Smooth muscle cell (in vitro differentiated cells): ENCODE data around the gene ERBIN. TPM values are rescaled to one million over a fixed set of nuclear protein-coding genes. Genes with fewer than 3 reads are reported as not detected.

Experiments used
- DNase-seq: peaks from one replicate; lab custom pipeline; 2025; ENCODE audit not compliant: unreplicated experiment; lab: John Stamatoyannopoulos, UW
- H2AFZ ChIP-seq: fragments of 200-600 bp; sonication (generic); 2 replicates; pipeline ENCODE4 v1.6.0; 2016; ENCODE audit warnings: antibody characterized with exemption, low read depth, mild to moderate bottlenecking
- H3F3A ChIP-seq: fragments of 200-600 bp; sonication (generic); 2 replicates; pipeline ENCODE4 v1.6.0; 2017; ENCODE audit warnings: antibody characterized with exemption, low read depth
- H3K27ac ChIP-seq: fragments of 200-600 bp; sonication (generic); 2 replicates; pipeline ENCODE4 v1.5.1; 2016; ENCODE audit warnings: low read depth, mild to moderate bottlenecking
- H3K27me3 ChIP-seq: fragments of 200-600 bp; sonication (generic); 2 replicates; pipeline ENCODE4 v1.6.1; 2016; ENCODE audit warnings: low read depth, mild to moderate bottlenecking
- H3K36me3 ChIP-seq: fragments of 200-600 bp; sonication (generic); 2 replicates; pipeline ENCODE4 v1.5.1; 2016; ENCODE audit warnings: low read depth
- H3K4me1 ChIP-seq: fragments of 200-600 bp; sonication (generic); 2 replicates; pipeline ENCODE4 v1.5.1; 2016; ENCODE audit warnings: low read depth
- H3K4me2 ChIP-seq: fragments of 200-600 bp; sonication (generic); 2 replicates; pipeline ENCODE4 v1.6.0; 2016; ENCODE audit warnings: mild to moderate bottlenecking
- H3K4me3 ChIP-seq: fragments of 200-600 bp; sonication (generic); 2 replicates; pipeline ENCODE4 v1.5.1; 2016; ENCODE audit warnings: mild to moderate bottlenecking
- H3K79me2 ChIP-seq: fragments of 200-600 bp; sonication (generic); 2 replicates; pipeline ENCODE4 v1.6.0; 2016; ENCODE audit warnings: low read depth, mild to moderate bottlenecking
- H3K9ac ChIP-seq: fragments of 200-600 bp; sonication (generic); 2 replicates; pipeline ENCODE4 v1.6.0; 2016; ENCODE audit warnings: low read depth
- H3K9me3 ChIP-seq: fragments of 200-600 bp; sonication (generic); replicated peaks from 2 replicates; pipeline ENCODE4 v1.5.1; 2016; ENCODE audit warnings: low read depth
- H4K20me1 ChIP-seq: fragments of 200-600 bp; sonication (generic); 2 replicates; pipeline ENCODE4 v1.6.0; 2016; ENCODE audit warnings: low read depth
- CTCF ChIP-seq: fragments of 200-600 bp; sonication (generic); IDR thresholded peaks from 2 replicates; pipeline ENCODE4 v1.5.1; 2017; ENCODE audit warnings: borderline replicate concordance, mild to moderate bottlenecking, antibody characterized with exemption; ENCODE audit not compliant: insufficient read depth, poor library complexity, severe bottlenecking
- WGBS: methylation state at CpG from one replicate; pipeline ENCODE4 v1.1.7; 2016; ENCODE audit warnings: low lambda C conversion rate; 5-methylcytosine and 5-hydroxymethylcytosine counted together
- polyA plus RNA-seq: library from polyadenylated mRNA; unstranded; fragments of >200 nt; fragmentation: Nextera tagmentation; extraction: Ambion mirVana; gene quantifications from 2 replicates; pipeline ENCODE4 v1.2.1, GENCODE V29; 2016
- total RNA-seq: library from RNA; depleted of rRNA; stranded (reverse); fragments of >200 nt; gene quantifications from 2 replicates; pipeline ENCODE4 v1.2.3, GENCODE V29; 2014

The ERBIN gene
- total and polyA plus RNA-seq, 2 experiments from 2014 or later, result 16.8 to 75.8 TPM

DNA sequence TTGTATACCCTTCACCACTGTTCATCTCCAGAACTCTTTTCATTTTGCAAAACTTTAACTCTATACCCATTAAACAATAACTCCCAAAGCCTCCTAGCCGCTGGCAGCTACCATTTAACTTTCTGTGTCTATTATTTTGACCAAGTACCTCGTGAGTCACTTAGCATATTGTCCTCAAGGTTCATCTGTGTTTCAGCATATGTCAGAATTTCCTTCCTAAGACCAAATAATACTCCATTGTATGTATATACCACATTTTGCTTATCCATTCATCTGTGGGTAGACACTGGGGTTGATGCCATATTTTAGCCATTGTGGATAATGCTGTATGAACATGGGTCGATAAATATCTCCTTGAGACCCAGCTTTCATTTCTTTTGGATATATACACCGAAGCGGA, 17.4 kb downstream of the ERBIN start:
- Histone ChIP-seq H2AFZ (no peak overlapping the region), H3K79me2 (peaks cover 89% of the 10 kb centered on the region), H3F3A (no peaks in the 10 kb centered on the region), H3K36me3 (no peaks in the 10 kb centered on the region), H3K9me3 (no peaks in the 10 kb centered on the region), H3K4me3 (no peak overlapping the region), H3K4me2 (no peak overlapping the region), H3K9ac (no peak overlapping the region), H3K27ac (no peak overlapping the region), H4K20me1 (peaks cover 83% of the 10 kb centered on the region), H3K4me1 (no peaks in the 10 kb centered on the region), H3K27me3 (no peaks in the 10 kb centered on the region)
- WGBS, result 95% methylated on average over 5 of the region's 5 CpGs
- TF ChIP-seq CTCF, result no peak
- DNase-seq, result no peak

GRCh38 chr5:65946198-65946745, 19.9 kb downstream of the ERBIN start:
- H3K4me2 ChIP-seq, result no peak overlapping the region
- H3K4me3 ChIP-seq, result no peak overlapping the region
- H3K4me1 ChIP-seq, result no peaks in the 10 kb centered on the region
- peaks cover 100% of the 10 kb centered on the region for H4K20me1 ChIP-seq
- H3K9ac ChIP-seq, result no peak overlapping the region
- DNase-seq, result no peak
- H3K9me3 ChIP-seq, result no peaks in the 10 kb centered on the region
- no peaks in the 10 kb centered on the region for H3K36me3 ChIP-seq
- H2AFZ ChIP-seq, result no peak overlapping the region
- no peaks in the 10 kb centered on the region for H3K27me3 ChIP-seq
- peaks cover 100% of the 10 kb centered on the region for H3K79me2 ChIP-seq
- TF ChIP-seq CTCF, result no peak
- H3K27ac ChIP-seq, result no peak overlapping the region
- 94% methylated on average over 2 of the region's 2 CpGs for WGBS
- no peaks in the 10 kb centered on the region for H3F3A ChIP-seq

GRCh38 chr5:65948115-65948747, 21.9 kb downstream of the ERBIN start:
- Histone ChIP-seq H3F3A (no peaks in the 10 kb centered on the region), H3K4me1 (no peaks in the 10 kb centered on the region), H3K4me3 (no peak overlapping the region), H2AFZ (no peak overlapping the region), H4K20me1 (peaks cover 100% of the 10 kb centered on the region), H3K9me3 (no peaks in the 10 kb centered on the region), H3K27me3 (no peaks in the 10 kb centered on the region), H3K27ac (no peak overlapping the region), H3K9ac (no peak overlapping the region), H3K36me3 (no peaks in the 10 kb centered on the region), H3K4me2 (no peak overlapping the region), H3K79me2 (peaks cover 100% of the 10 kb centered on the region)
- 96% methylated on average over 4 of the region's 4 CpGs for WGBS
- no peak for TF ChIP-seq CTCF
- DNase-seq, result no peak

- Histone ChIP-seq H3K27ac (no peak overlapping the region), H3K4me1 (no peaks in the 10 kb centered on the region), H3K4me3 (no peak overlapping the region), H3K4me2 (no peak overlapping the region), H3K36me3 (no peaks in the 10 kb centered on the region), H3K79me2 (peaks cover 100% of the 10 kb centered on the region), H3F3A (peaks cover 4% of the 10 kb centered on the region), H2AFZ (no peak overlapping the region), H4K20me1 (peaks cover 100% of the 10 kb centered on the region), H3K9ac (no peak overlapping the region), H3K9me3 (no peaks in the 10 kb centered on the region), H3K27me3 (no peaks in the 10 kb centered on the region)
- TF ChIP-seq CTCF, result no peak
- no peak for DNase-seq
- WGBS, result 98% methylated on average over 3 of the region's 3 CpGs
Observed at GRCh38 chr5:65951330-65951729, 25.0 kb downstream of the ERBIN start.
